Stimulated activated CD4-positive, alpha-beta T cell treated with anti-CD3 and anti-CD28 coated beads, Interleukin-4, amount 100 ng/mL, for 1 hour (primary cell): ENCODE measurements around the gene SEZ6L2.
"Not testable (repeated sequence)": the region's sequence is repeated elsewhere in the genome, so short reads cannot be mapped to it uniquely, and the experiment has no call there.

Source experiments
- DNase-seq: peaks from one replicate; pipeline ENCODE4 v3.0.0-alpha.2; 2020

The SEZ6L2 gene

GRCh38 chr16:29909851-29910250 lies 10.5 kb upstream of the SEZ6L2 start:
- DNase-seq, result not testable (repeated sequence)

DNA sequence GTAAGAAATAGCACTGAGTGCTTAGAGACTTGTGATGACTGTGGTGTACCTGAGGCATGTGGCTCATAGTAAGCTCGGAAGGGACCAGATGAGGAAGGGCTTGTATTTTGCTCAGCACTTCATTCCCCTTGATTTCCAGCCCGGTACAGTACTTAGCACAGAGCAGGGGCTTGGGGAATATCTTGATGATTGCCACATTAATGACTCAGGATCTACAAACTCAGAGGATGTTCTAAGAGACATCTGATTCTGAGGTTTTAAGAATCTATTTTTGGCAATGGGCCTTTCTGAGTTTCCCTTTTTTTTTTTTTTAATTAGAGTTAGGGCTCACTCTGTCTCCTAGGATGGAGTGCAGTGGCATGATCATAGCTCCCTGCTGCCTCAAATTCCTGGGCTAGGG lies 10.0 kb upstream of the SEZ6L2 start:
- no peak for DNase-seq

DNA sequence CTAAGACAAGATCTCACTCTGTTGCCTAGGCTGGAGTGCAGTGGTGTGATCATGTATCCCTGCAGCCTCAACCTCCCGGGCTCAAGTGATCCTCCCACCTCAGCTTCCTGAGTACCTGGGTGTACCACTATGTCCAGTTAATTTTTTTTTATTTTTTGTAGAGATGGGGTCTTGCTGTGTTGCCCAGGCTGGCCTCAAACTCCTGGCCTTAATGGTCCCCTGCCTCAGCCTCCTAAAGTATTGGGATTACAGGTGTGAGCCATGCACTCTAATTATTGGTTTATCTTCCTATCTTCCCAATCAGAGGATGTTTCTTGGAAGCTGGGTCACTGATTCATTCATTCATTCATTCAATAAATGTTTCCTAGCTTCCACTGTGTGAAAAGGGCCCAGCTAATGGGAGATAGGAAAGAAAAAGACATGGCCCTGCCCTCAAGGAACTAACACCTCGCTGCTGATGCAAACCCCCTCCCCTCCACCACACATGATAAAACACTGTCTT lies 9.4 kb upstream of the SEZ6L2 start:
- DNase-seq, result no peak

GRCh38 chr16:29907973-29908372 lies 8.6 kb upstream of the SEZ6L2 start:
- no peak for DNase-seq

DNA sequence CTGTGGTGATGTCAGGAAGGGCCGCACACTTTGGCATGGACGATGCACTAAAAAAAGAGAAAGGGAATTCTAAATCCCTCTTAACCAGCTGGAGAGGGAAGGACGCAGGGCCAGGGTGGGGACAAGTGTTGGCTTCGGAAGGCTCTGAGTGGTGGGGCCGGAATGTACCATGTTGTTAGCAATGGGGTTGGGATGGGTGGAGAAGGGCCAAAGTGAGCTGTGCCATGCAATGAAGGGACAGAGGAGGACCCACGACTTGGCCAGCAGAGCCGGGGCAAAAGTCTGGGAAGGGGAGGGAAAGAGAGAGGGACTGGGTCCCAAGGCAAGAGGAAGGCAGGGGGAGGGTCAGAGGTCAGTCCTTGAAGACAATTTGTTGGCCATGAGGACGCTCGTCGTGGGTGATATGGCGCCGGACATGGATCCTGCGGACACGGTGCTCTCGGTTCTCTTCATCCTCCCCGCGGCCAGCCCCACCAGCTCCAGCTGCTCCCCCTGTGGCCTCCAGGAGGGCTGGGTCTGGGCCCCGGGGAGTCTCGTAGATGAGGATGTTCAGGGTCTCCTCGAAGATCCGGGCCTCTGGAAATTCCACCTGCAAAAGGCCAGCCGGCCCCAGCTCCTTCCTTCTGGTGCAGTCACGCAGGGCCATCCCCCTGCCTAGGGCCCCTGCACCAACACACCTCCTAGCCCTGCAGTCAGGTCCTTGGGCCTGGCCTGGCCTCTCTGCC lies 7.3 kb upstream of the SEZ6L2 start:
- DNase-seq, result no peak

- DNase-seq, result no peak
These were observed 6.3 kb upstream of the SEZ6L2 start for GRCh38 chr16:29905668-29906067.

GRCh38 chr16:29904947-29905346 lies 5.6 kb upstream of the SEZ6L2 start:
- no peak for DNase-seq

- no peak for DNase-seq
These were observed 4.2 kb upstream of the SEZ6L2 start for GRCh38 chr16:29903590-29903989.

DNA sequence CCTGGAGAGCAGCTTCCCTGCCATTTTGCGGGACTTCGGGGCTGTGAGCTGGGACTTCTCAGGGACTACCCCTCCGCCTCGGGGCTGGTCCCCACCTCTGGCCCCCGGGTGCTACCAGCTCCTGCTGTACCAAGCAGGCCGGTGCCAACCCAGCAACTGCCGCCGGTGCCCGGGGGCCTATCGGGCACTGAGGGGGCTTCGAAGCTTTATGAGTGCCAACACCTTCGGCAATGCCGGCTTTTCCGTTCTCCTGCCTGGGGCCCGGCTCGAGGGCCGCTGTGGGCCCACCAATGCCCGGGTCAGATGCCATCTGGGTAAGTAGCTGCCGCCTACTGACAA lies 2.2 kb upstream of the SEZ6L2 start:
- no peak for DNase-seq

DNA sequence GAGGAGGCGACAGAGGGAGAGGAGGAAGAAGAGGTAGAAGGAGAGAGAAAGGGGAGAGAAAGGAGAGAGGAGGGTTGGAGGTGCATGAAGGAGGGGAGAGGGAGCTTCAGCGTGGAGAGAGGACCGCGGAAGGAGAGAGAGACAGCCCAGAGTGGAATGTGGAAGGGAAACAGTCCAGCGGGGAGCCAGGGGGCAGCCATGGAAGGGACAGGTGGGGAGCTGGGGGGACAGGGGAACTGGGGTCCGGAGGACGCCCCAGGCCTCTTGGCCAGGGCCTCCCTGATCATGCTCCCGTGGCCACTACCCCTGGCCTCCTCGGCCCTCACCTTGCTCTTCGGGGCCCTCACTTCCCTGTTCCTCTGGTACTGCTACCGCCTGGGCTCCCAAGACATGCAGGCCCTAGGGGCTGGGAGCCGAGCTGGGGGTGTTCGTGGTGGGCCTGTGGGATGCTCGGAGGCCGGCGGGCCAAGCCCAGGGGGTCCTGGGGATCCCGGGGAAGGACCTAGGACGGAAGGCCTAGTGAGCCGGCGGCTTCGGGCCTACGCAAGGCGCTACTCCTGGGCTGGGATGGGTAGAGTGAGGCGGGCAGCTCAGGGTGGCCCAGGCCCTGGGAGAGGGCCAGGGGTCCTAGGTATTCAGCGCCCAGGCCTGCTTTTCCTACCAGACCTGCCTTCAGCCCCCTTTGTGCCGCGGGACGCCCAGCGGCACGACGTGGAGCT lies 1.7 kb upstream of the SEZ6L2 start:
- no peak for DNase-seq

- peak; percentile 81 for DNase-seq
These were observed 945 bp upstream of the SEZ6L2 start, which contains the start of gene ASPHD1 for GRCh38 chr16:29900102-29900887. Gene ASPHD1, plus strand, starts transcription at chr16:29900488. Its CDS starts 484 bp downstream, at chr16:29900972.

DNA sequence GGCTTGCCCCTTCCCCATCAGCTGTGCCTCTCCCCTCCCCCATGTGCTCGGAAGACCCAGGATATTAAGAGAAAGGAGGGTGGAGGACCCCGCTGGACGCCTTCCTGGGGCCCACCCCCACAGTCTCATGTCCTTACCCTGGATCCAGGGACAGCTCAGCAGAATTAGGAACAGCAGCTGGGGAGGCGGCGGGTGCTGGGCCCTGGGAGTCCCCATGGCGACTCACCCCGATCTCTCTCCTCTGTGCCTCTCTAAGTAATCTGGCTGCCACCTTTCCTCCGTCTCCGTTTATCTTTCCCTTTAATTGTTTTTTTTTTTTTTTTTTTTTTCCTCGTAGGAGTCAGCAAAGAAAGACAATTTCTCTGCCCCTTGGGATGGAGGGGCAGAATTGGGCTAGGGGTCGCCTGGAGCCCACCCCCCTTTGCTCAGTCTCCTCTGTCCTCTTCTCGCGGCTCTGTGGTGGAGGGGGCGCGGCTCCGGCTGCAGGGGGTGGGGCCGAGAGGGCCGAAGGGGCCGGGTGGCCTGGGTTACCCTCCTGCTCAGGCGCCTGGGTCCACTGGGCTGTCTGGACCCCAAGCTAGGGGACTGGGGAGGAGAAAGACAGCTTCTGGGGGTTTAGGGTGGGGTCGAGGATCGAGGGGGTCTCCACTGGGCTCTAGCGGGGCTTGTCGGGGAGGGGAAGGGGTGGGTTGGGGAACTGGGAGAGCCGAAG lies 390 bp downstream of the SEZ6L2 start:
- DNase-seq, result no peak

- DNase-seq, result no peak
These were observed 1.1 kb downstream of the SEZ6L2 start for GRCh38 chr16:29898135-29898803.

DNA sequence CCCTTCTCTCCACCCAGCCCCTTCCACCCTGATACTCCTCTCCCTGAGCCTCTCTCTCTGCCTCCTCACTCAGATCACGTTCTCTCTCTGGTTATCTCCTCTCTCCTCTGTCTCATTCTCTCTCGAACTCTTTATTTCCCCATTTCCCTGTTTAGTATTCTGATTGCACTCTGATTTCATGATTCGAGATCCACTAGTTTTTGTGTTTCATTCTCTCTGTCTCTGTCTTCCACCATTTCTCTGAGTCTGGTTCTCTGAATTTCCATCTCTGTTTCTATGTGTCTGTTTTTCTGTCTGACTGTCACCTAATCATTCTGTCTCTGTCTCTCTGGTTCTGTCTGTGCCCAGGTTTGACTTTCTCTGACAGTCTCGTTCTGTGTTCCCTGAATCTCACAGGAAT lies 2.0 kb downstream of the SEZ6L2 start:
- no peak for DNase-seq

DNA sequence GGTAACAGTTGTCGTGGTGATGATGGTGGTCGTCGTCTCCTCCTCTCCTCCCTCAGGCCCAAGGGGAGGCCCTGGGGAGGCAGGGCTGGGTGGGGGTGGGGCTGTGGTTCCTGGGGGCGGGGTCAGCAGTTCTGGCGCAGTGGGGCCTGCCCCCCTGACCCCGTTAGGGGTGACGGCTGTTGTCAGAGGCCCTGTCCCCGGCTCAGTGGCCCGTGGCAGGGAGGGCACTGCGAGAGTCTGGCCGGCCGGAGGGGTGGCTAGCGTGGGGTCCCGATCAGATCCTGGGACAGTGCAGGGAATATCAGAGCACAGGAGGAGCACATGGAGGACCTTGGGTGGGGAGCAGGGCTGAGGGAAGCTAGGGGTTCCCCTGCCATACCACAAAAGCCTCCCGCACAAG lies 2.5 kb downstream of the SEZ6L2 start:
- no peak for DNase-seq

- no peak for DNase-seq
These were observed 5.0 kb downstream of the SEZ6L2 start for GRCh38 chr16:29894352-29894751.

GRCh38 chr16:29893553-29893952 lies 5.8 kb downstream of the SEZ6L2 start:
- no peak for DNase-seq

GRCh38 chr16:29892458-29892813 lies 6.9 kb downstream of the SEZ6L2 start:
- no peak for DNase-seq

GRCh38 chr16:29891525-29892457 lies 7.6 kb downstream of the SEZ6L2 start:
- no peak for DNase-seq

- DNase-seq, result not testable (repeated sequence)
These were observed 10.0 kb downstream of the SEZ6L2 start for GRCh38 chr16:29889372-29889771.

DNA sequence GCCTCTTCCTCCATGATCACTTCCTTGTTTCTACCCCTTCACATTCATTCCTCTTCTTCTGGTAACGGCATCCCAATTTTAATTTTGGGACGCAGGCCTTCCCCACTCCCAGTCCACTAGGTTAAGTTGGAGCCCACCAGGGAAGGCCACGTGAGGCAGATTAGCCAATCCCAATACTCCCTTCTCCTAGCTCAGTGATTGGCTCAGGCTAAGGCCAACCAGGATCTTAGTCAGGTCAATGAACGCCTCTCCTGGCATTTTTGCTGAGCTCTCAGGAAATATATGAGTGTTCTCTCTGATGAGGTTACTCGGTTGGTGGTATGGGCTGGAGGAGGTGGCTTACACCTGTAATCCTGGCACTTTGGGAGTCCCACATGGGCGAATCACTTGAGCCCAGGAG lies 15.4 kb downstream of the SEZ6L2 start:
- no peak for DNase-seq
